GM15510 (cell line): ENCODE results near the gene ZNF831.

Source experiments
- POLR2A ChIP-seq: IDR thresholded peaks from 3 replicates; pipeline ENCODE4 v1.6.1; 2011; ENCODE audit warnings: borderline replicate concordance; ENCODE audit not compliant: insufficient read length; ENCODE audit errors: extremely low read depth

The ZNF831 gene

GRCh38 chr20:59159493-59160376, 3.9 kb upstream of the ZNF831 start:
- no peak for TF ChIP-seq POLR2A

GRCh38 chr20:59160389-59161115, 3.1 kb upstream of the ZNF831 start:
- TF ChIP-seq POLR2A, result no peak

GRCh38 chr20:59161721-59162120, 1.9 kb upstream of the ZNF831 start:
- no peak for TF ChIP-seq POLR2A

- no peak for TF ChIP-seq POLR2A
These were observed 1.2 kb downstream of the ZNF831 start for GRCh38 chr20:59164686-59165391.

GRCh38 chr20:59165396-59165795, 1.8 kb downstream of the ZNF831 start:
- no peak for TF ChIP-seq POLR2A

GRCh38 chr20:59165891-59166709, 2.5 kb downstream of the ZNF831 start:
- no peak for TF ChIP-seq POLR2A

- TF ChIP-seq POLR2A, result no peak
These were observed 7.1 kb downstream of the ZNF831 start for GRCh38 chr20:59170406-59171349.

- TF ChIP-seq POLR2A, result no peak
These were observed 8.4 kb downstream of the ZNF831 start for GRCh38 chr20:59171986-59172385.

- no peak for TF ChIP-seq POLR2A
These were observed 10.4 kb downstream of the ZNF831 start for GRCh38 chr20:59173938-59174491.

GRCh38 chr20:59175002-59175401, 11.4 kb downstream of the ZNF831 start:
- TF ChIP-seq POLR2A, result no peak

- TF ChIP-seq POLR2A, result no peak
These were observed 12.2 kb downstream of the ZNF831 start for GRCh38 chr20:59175861-59176260.

- no peak for TF ChIP-seq POLR2A
These were observed 13.2 kb downstream of the ZNF831 start for GRCh38 chr20:59176812-59177211.
